ENCODE results near the gene HTR3A. TPM values are rescaled to one million over a fixed set of nuclear protein-coding genes. Genes with fewer than 3 reads are reported as not detected.

Gene HTR3A
- total RNA-seq, 2 experiments from 2014 or later, result not detected

Other genes starting within 250 kb of the HTR3A start
- 10 to 100 TPM; 22.2 to 22.8 TPM for gene ZW10, start 201.4 kb upstream of the HTR3A start, total RNA-seq
- gene CLDN25, start 195.3 kb upstream of the HTR3A start, total RNA-seq, result not detected
- 10 to 100 TPM; 21.2 to 24.7 TPM for gene USP28, start 99.5 kb upstream of the HTR3A start, total RNA-seq
- not detected for gene HTR3B, start 70.3 kb upstream of the HTR3A start, total RNA-seq
- gene ZBTB16, start 84.6 kb downstream of the HTR3A start, total RNA-seq, result 1 to 10 TPM in 1 of 2 experiments, under 1 TPM in 1; 0.96 to 1.4 TPM